ENCODE results near the gene PRR23E.

Gene PRR23E

GRCh38 chr3:127150513-127151250, 42.2 kb upstream of the PRR23E start:
- in situ Hi-C loops (cut with HindIII; ENCODE audit: low sequenced_read_pairs) = no loop called here
- DNase-seq (ENCODE audit: low read depth) = no peak
- TF ChIP-seq CTCF (IDR thresholded peaks at IDR 0.05; ENCODE audit: low read depth, low read length, missing control alignments) = no peak
- no peak overlapping the region for H3K4me3 ChIP-seq (ENCODE audit: low read depth, low read length)

DNA sequence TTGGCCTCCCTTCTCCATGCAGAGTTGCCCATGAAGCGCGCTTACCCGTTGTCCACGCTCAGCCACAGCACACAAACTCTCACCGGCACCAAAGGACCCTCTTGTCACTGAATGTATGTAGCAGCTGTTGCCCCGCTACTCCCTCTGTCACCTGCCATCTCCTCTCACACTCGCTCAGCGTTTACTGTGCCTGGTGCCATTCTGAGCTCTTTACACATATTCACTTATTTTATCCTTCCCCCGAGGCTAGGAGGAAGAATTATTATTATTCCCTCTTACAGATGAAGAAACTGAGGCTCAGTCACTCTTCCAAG, 41.7 kb upstream of the PRR23E start:
- in situ Hi-C loops (cut with HindIII; ENCODE audit: low sequenced_read_pairs) = no loop called here

GRCh38 chr3:127151992-127152650, 40.8 kb upstream of the PRR23E start:
- in situ Hi-C loops (cut with HindIII; ENCODE audit: low sequenced_read_pairs) = no loop called here
- DNase-seq (ENCODE audit: low read depth) = peak; percentile 5
- TF ChIP-seq CTCF (IDR thresholded peaks at IDR 0.05; ENCODE audit: low read depth, low read length, missing control alignments) = no peak
- H3K4me3 ChIP-seq (ENCODE audit: low read depth, low read length) = no peak overlapping the region

More for the DNA sequence above, 41.7 kb upstream of the PRR23E start:
- H3K4me3 ChIP-seq (ENCODE audit: low read depth, low read length) = no peak overlapping the region
- no peak for TF ChIP-seq CTCF (IDR thresholded peaks at IDR 0.05; ENCODE audit: low read depth, low read length, missing control alignments)
- no peak for DNase-seq (ENCODE audit: low read depth)

- in situ Hi-C loops (cut with HindIII; ENCODE audit: low sequenced_read_pairs) = no loop called here
Measured at GRCh38 chr3:127152684-127153505, 40.0 kb upstream of the PRR23E start.

GRCh38 chr3:127153506-127153815, 39.5 kb upstream of the PRR23E start:
- no peak overlapping the region for H3K4me3 ChIP-seq (ENCODE audit: low read depth, low read length)
- in situ Hi-C loops (cut with HindIII; ENCODE audit: low sequenced_read_pairs) = no loop called here
- no peak for DNase-seq (ENCODE audit: low read depth)
- no peak for TF ChIP-seq CTCF (IDR thresholded peaks at IDR 0.05; ENCODE audit: low read depth, low read length, missing control alignments)

More at GRCh38 chr3:127152684-127153505, 40.0 kb upstream of the PRR23E start:
- DNase-seq (ENCODE audit: low read depth) = no peak
- no peak for TF ChIP-seq CTCF (IDR thresholded peaks at IDR 0.05; ENCODE audit: low read depth, low read length, missing control alignments)
- H3K4me3 ChIP-seq (ENCODE audit: low read depth, low read length) = no peak overlapping the region

DNA sequence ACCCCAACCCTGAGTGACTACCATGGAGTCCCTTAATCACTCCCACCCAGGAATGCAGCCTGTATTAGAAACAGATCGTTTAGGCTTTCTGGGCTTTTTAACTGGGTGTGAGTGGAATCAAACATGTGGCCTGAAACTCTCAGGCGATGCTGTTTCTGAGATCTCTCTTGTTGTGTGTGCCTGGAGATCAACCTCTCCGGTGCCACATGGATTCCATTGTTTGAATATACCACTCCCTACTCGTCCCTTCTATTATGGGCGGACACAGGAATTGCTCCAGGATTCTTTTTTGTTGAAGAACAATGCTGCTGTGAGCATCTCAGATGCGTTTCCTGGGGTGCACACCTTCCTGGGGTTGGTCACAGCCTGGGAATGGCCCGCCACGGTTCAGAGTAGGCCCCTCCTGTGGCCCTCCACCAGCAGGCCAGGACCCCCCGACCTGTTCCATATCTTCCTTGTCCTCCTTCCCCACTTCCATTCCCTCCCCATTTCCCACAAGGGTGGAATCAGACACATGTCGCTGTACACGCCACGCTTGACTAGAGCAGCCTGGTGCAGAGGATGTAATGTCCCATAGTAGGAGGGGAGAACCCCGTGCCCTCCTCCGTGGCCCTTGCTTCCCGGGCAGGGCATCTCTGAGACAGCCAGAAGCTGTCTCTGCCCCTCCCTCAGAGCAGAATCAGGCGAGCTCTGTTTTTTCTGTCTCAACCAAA, 36.4 kb upstream of the PRR23E start:
- DNase-seq (ENCODE audit: low read depth) = no peak
- no peak for TF ChIP-seq CTCF (IDR thresholded peaks at IDR 0.05; ENCODE audit: low read depth, low read length, missing control alignments)
- in situ Hi-C loops (cut with HindIII; ENCODE audit: low sequenced_read_pairs) = no loop called here
- no peak overlapping the region for H3K4me3 ChIP-seq (ENCODE audit: low read depth, low read length)
